GM12874 (cell line): ENCODE results near the gene TNFRSF13B.

Experiments used
- TF ChIP-seq, protein P1 (sequence below): IDR thresholded peaks from 2 replicates; pipeline ENCODE4 v1.5.1; 2011; ENCODE audit warnings: low read depth, mild to moderate bottlenecking, control low read depth, low read length, moderate library complexity; ENCODE audit not compliant: insufficient read depth

The TNFRSF13B gene

DNA sequence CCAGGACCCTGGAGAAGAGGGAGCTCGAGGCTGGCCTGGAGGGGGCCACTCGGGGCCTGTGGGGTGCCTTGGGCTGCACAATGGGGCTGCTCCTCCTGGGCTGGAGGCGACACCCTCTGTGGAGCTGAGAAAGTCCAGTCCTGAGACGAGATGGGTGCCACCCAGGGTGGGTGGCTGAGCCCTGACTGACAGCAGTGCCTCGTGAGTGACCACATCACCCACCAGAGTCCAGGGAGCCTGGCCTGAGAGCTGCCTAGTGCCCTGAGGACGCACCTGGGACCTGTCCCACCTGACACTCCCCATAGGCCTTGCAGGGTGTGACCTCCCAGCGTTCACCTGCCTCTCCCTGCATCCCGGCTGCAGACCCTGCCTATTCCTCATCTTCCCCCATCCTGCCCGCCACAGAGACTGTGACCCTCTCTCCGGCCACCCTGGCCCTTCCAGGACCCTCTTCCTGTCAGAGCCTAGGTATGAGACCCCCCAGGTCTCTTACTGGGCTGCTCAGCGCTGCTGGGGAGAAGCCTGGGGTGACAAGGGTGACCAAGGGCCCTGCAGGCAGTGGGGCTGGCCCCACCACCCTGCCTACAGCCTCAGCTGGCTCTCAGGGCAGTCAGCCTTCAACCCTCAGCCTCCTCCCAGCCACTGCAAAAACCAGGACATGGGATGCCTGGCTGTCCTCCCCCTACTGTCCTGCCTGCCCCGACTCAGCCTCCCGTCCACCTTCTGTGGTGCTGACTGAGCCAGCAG, 41.2 kb downstream of the TNFRSF13B start:
- TF ChIP-seq, protein P1, sequence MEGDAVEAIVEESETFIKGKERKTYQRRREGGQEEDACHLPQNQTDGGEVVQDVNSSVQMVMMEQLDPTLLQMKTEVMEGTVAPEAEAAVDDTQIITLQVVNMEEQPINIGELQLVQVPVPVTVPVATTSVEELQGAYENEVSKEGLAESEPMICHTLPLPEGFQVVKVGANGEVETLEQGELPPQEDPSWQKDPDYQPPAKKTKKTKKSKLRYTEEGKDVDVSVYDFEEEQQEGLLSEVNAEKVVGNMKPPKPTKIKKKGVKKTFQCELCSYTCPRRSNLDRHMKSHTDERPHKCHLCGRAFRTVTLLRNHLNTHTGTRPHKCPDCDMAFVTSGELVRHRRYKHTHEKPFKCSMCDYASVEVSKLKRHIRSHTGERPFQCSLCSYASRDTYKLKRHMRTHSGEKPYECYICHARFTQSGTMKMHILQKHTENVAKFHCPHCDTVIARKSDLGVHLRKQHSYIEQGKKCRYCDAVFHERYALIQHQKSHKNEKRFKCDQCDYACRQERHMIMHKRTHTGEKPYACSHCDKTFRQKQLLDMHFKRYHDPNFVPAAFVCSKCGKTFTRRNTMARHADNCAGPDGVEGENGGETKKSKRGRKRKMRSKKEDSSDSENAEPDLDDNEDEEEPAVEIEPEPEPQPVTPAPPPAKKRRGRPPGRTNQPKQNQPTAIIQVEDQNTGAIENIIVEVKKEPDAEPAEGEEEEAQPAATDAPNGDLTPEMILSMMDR = no peak

DNA sequence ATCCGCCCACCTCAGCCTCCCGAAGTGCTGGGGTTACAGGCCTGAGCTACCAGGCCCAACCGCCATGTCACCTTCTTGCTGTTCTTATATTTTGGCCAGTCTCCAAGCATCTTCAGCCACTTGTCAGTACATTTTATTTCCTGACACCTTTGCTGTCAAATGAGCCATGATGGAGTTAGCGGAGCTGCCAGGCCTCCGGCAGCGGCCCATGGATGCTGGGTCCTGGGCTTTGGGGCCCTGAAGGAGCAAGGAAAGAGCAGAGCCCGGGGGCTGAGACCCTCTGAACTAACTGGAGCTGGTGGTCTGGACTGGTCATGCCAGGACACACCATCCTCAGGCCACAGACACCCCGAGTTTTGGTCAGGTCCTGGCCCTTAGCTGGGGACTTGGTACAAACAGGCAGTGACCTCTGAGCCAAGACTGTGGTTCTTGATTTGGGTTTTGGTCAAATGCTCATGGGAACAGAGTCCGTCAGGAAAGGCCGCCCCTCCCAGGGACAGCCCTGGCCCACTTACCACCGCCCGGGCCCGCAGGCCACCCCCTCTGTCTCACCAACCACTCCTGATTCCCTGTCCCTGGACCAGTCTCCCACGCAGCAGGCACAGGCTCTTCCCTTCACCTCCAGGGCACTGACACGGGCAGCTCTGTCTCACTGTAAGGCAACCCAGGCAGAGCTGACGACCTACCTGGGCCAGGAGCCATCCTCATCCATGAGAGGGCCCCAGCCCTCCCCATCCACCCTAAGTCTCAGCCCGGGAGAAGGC, 42.0 kb downstream of the TNFRSF13B start:
- TF ChIP-seq, protein P1 = no peak

DNA sequence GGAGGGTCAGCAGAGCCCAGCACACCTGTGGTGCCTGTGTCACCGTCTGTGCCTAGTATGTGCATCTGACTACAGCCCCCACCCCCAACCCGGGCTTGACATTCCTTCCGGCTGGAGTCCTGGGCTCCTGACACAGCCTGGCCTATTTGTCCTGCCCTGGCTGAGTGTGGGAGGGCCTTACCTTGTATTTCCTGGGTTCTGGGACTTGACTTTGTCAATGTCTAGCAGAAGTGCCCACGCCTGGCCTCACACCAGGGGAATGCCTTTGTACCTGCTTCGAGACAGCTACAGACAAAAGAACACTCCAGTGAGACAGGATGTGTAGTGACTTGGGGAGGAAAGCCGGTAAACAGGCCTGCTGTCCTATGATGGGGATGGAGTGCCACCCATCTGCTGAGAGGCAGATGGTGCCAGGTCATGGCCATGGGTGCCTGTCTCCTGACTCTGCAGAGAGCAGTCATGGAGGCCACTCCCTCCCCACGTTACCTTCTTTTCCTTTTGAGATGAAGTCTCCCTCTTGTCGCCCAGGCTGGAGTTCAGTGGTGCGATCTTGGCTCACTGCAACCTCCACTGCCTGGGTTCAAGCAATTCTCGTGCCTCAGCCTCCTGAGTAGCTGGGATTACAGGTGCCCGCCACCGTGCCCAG, 42.8 kb downstream of the TNFRSF13B start:
- TF ChIP-seq, protein P1 = no peak

DNA sequence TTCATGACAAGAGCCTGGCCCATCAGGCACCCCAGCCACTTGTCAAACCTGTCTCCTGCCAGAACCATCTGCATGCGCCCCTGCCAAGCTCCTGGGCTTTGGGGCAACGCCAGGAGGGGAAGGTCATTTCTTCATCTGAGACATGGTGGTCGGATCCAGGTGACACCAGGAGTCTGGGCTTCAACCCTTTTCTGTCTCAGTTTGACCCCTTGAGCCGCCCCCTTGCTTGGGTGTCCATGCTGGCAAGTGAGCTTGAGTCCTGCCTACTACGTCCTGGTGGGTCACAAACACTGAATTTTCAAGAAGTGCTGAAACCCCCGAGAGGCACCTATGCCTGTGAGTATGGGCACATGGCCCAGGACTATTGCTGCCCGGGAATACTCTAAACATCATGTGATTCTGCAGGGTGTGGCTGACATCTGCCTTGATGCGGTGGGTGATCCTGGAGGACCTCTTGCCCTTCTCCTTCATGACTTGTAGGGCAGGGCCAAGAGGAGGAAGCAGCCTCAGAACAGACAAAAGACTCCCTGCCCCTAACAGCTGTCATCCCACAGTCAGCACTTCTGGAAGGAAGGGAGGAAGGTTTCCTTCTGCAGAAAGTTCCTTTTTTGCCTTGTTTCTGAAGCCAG, 43.4 kb downstream of the TNFRSF13B start:
- TF ChIP-seq, protein P1 = no peak

DNA sequence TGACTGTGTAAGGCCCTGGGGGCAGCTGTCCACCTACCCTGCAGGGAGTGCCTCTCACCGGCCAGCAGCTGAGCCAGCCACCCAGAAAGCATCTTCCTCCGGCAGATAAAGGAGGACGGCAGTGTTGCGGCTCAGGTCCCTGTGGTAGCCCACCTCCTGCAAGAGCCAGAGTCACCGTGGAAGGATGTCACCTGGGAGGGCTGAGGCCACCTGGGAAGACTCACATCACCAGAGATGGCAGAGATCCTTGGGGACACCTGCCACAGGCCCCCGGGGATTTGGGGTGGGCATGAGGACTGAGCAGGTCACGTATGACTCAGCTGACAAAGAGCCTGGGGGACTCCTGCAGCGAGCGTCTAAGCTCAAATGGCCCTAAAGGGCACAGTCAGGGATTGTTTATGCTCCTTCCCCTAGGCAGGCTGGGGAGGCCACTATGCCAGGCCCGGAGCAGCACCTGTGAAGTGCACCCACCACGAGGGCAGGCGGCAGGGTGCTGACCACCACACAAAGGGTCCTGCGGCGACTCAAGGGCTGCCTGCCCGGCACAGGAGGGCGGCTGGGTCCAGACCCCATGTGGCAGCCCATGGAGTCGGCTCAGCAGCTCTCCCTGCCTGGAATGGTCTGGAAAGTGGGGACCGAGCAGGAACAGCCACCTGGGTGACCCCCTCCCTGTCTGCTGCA, 44.1 kb downstream of the TNFRSF13B start:
- TF ChIP-seq, protein P1 = no peak

DNA sequence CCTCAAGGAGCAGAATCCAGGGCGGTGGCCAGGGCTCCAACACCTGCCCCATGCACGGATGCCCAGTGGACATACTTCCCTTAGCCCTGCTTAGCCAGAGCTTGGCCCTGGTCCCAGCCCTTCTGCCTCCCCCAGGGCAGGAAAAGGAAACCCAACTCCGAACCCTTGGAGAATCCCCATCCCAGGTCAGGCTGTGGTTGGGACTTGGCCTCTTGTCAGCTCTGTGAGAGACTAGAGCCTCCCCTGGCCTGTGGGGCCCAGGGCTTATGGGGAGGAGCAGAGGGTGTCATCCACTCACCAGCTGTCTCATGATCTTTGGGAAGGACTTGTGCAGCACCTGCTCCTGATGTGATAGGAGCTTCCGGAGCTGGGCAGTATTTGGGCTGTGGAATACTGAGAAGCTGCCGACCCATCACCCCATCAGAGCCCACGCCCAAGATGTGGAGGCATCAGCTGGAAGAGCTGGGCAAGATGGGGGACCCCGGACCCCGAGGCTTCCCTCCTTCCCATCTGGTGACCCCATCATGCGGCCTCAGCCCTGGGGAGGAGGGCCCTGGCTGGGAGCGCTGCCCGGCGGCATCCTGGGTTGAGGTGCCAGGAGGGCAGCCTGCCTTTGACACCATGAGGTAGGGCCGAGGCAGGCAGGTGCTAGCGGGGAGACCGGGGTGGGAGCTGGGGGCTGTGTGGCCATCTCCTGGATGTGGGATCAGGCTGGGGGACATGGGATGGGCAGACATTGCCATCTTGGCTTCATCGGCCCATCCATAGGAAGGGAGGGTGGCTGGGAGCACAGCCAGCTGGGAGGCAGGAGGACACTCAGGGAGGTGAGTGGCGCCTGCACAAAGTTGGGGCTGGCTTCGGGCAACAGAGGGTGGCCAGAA, 45.1 kb downstream of the TNFRSF13B start:
- TF ChIP-seq, protein P1 = no peak
